HG03139 (cell line): Measurements from ENCODE around the gene ZNF850.

ENCODE experiments used
- ATAC-seq: cut with Tn5 transposase; IDR thresholded peaks from one replicate; pipeline ENCODE4 v1.9.1; 2021; ENCODE audit not compliant: unreplicated experiment

Gene ZNF850

GRCh38 chr19:36707134-36707533 lies 65.5 kb downstream of the ZNF850 start:
- ATAC-seq: no peak

DNA sequence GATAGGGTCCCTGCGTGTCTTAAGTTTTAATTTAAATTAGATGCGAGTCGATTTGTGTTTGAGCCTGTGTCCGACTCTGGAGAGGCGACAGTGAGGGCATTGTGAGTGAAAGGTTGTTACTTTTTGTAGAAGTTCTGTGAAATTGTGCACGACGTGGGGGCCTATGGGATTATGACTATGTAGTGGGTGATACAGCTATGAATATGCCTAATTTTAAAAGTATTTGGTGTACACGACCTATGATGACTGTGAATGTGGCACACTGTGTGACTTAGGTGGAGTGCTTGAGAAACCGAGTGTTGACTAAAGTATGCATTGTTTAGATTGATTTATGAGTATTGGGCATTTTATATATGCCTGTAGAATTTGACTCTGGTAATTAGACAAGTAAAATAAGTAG lies 84.5 kb downstream of the ZNF850 start:
- no peak for ATAC-seq

- ATAC-seq: peak; percentile 96
Observed at GRCh38 chr19:36687214-36688056, 85.2 kb downstream of the ZNF850 start, which contains the start of gene ZNF567. Gene ZNF567, plus strand, starts transcription at chr19:36687612. Its CDS starts 7,256 bp downstream, at chr19:36694868.

GRCh38 chr19:36686365-36687213 lies 86.0 kb downstream of the ZNF850 start:
- ATAC-seq: no peak

- ATAC-seq: no peak
Observed at GRCh38 chr19:36685835-36686234, 86.8 kb downstream of the ZNF850 start.

DNA sequence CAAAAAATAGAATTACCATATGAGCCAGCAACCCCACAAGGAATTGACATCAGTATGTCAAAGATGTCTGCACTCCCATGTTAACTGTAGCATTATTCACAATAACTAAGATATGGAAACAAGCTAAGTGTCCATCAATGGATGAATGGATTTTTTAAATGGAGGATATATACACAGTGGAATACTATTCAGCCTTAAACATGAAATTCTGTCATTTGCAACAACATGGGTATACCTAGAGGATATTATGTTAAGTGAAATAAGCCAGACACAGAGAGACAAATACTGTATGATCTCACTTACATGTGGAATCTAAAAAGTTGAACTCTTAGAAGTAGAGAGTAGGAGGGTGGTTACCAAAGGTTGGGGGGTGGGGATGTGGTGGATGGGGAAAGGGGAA lies 93.2 kb downstream of the ZNF850 start:
- no peak for ATAC-seq

- ATAC-seq: no peak
Observed at GRCh38 chr19:36674201-36674600, 98.4 kb downstream of the ZNF850 start.

- ATAC-seq: no peak
Observed at GRCh38 chr19:36672368-36672767, 100.2 kb downstream of the ZNF850 start.

- ATAC-seq: no peak
Observed at GRCh38 chr19:36668646-36669045, 104.0 kb downstream of the ZNF850 start.

GRCh38 chr19:36665832-36666231 lies 106.8 kb downstream of the ZNF850 start:
- no peak for ATAC-seq
